ENCODE results near the gene PAK1.
A peak's percentile ranks its signal among the peaks of the same experiment; 100 is the strongest.

Gene PAK1

DNA sequence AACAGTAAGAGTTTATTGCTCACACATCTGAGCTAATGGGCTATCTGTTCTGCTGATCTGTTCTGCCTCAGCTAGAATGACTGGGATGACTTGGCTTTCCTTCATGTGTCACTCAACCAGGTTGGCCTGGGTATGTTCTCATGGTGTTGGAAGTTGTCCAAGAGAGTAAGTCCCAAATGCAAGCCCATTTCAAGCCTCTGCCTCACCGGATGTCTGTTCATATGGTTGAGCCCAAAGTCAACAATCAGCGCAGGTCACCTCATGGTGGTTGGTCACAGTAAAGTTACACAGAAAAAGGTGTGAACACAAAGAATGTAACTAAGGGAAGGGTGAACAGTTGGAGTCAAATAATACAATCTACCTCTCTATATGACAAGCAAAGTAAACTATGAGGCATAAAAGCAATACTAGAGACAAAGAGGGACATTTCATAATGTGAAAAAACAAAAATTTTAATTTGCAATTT is 174.3 kb downstream of the PAK1 start:
- H3K14ac ChIP-seq (ENCODE audit: low read length in 2 of 2) = no peak overlapping the region
- H3K4me1 ChIP-seq (ENCODE audit: control insufficient read depth, insufficient read depth, low read depth, low read length) = no peaks in the 10 kb centered on the region
- H2AK5ac ChIP-seq (ENCODE audit: low read length, severe bottlenecking) = no peak overlapping the region
- H2BK120ac ChIP-seq (ENCODE audit: low read depth, low read length) = no peak overlapping the region
- no peak overlapping the region for H3K4ac ChIP-seq (ENCODE audit: low read depth in 1 of 2, low read length in 2 of 2)
- H3K27ac ChIP-seq (ENCODE audit: low read length, poor library complexity, severe bottlenecking) = no peak overlapping the region
- no peak overlapping the region for H3K18ac ChIP-seq (ENCODE audit: low read depth in 1 of 2, low read length in 2 of 2)
- DNase-seq = no peak
- no peak overlapping the region for H2AFZ ChIP-seq (ENCODE audit: low read depth, low read length)
- H2BK12ac ChIP-seq (ENCODE audit: low read length in 2 of 2) = no peak overlapping the region
- H3K4me2 ChIP-seq (ENCODE audit: low read length, poor library complexity, severe bottlenecking) = no peak overlapping the region
- 100% methylated on average over 2 of the region's 2 CpGs for WGBS
- H3K36me3 ChIP-seq (ENCODE audit: control insufficient read depth in 1 of 2, insufficient read depth in 2 of 2, low read depth in 1 of 2, low read length in 2 of 2) = no peaks in the 10 kb centered on the region
- no peak overlapping the region for H2BK15ac ChIP-seq (ENCODE audit: low read depth, poor library complexity, severe bottlenecking)
- H3K79me1 ChIP-seq (replicated peaks; ENCODE audit: low read length, poor library complexity, severe bottlenecking) = no peaks in the 10 kb centered on the region
- H4K91ac ChIP-seq (ENCODE audit: low read length) = peak overlapping the region; percentile 15
- H3K27me3 ChIP-seq (ENCODE audit: control insufficient read depth in 1 of 2, insufficient read depth in 1 of 2, low read length in 2 of 2) = no peaks in the 10 kb centered on the region
- no peak overlapping the region for H3K4me3 ChIP-seq (ENCODE audit: insufficient read depth in 1 of 2, low read depth in 1 of 2, low read length in 2 of 2)
- H3K23ac ChIP-seq (ENCODE audit: low read length in 2 of 2) = no peak overlapping the region
- no peak overlapping the region for H3K9ac ChIP-seq (ENCODE audit: low read length)
- H4K8ac ChIP-seq (ENCODE audit: low read length) = no peak overlapping the region
- H2BK5ac ChIP-seq (ENCODE audit: low read depth, low read length, poor library complexity, severe bottlenecking) = no peak overlapping the region
- H3K9me3 ChIP-seq (ENCODE audit: control insufficient read depth, low read length) = no peaks in the 10 kb centered on the region

DNA sequence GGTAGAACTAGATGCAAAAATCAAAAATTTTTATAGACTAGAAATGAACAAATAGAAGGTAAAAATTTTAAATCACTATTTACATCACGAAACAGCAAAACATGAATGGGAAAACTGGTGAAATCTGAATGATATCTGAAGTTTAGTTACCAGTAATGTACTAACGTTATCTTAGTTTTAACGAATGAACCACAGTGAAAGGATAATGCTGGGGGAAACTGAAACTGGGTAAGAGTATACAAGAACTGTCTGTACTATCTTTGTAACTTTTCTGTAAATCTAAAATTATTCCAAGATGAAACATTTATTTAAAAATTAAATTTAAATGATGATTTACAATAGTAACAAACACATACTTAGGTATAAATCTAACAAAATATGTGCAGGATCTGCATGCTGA is 179.9 kb downstream of the PAK1 start:
- Histone ChIP-seq H3K4me2 (ENCODE audit: low read length, poor library complexity, severe bottlenecking) (no peak overlapping the region), H3K27ac (ENCODE audit: low read length, poor library complexity, severe bottlenecking) (no peak overlapping the region), H3K36me3 (ENCODE audit: control insufficient read depth in 1 of 2, insufficient read depth in 2 of 2, low read depth in 1 of 2, low read length in 2 of 2) (no peaks in the 10 kb centered on the region), H2BK120ac (ENCODE audit: low read depth, low read length) (no peak overlapping the region), H2AK5ac (ENCODE audit: low read length, severe bottlenecking) (no peak overlapping the region), H3K9me3 (ENCODE audit: control insufficient read depth, low read length) (no peaks in the 10 kb centered on the region), H3K4me3 (ENCODE audit: insufficient read depth in 1 of 2, low read depth in 1 of 2, low read length in 2 of 2) (no peak overlapping the region), H3K18ac (ENCODE audit: low read depth in 1 of 2, low read length in 2 of 2) (no peak overlapping the region), H3K79me1 (replicated peaks; ENCODE audit: low read length, poor library complexity, severe bottlenecking) (no peaks in the 10 kb centered on the region), H2BK12ac (ENCODE audit: low read length in 2 of 2) (no peak overlapping the region), H3K4me1 (ENCODE audit: control insufficient read depth, insufficient read depth, low read depth, low read length) (no peaks in the 10 kb centered on the region), H4K91ac (ENCODE audit: low read length) (no peak overlapping the region), H4K8ac (ENCODE audit: low read length) (no peak overlapping the region), H2BK5ac (ENCODE audit: low read depth, low read length, poor library complexity, severe bottlenecking) (no peak overlapping the region), H3K4ac (ENCODE audit: low read depth in 1 of 2, low read length in 2 of 2) (no peak overlapping the region), H3K23ac (ENCODE audit: low read length in 2 of 2) (no peak overlapping the region), H3K14ac (ENCODE audit: low read length in 2 of 2) (no peak overlapping the region), H3K27me3 (ENCODE audit: control insufficient read depth in 1 of 2, insufficient read depth in 1 of 2, low read length in 2 of 2) (no peaks in the 10 kb centered on the region), H2AFZ (ENCODE audit: low read depth, low read length) (no peak overlapping the region), H2BK15ac (ENCODE audit: low read depth, poor library complexity, severe bottlenecking) (no peak overlapping the region), H3K9ac (ENCODE audit: low read length) (no peak overlapping the region)
- 84% methylated on average over 3 of the region's 3 CpGs for WGBS
- DNase-seq = no peak

DNA sequence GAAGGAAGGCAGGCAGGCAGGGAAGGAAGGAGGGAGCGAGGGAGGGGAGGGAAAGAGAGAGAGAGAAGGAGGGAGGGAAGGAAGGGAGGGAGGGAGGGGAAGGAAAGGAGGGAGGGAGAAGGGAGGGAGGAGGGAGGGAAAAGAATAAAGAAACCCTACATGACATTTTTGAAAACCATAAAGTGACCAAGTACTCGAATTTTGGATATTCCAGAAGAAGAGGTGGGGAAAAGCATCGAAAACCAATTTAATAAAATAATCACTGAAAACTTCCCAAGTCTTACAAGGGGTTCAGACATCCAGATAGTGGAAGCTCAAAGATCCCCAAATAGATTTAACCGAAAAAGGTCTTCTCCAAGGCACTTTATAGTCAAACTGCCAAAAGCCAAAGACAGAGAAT is 184.2 kb downstream of the PAK1 start:
- Histone ChIP-seq H3K4me3 (ENCODE audit: insufficient read depth in 1 of 2, low read depth in 1 of 2, low read length in 2 of 2) (no peak overlapping the region), H3K9me3 (ENCODE audit: control insufficient read depth, low read length) (no peaks in the 10 kb centered on the region), H2BK15ac (ENCODE audit: low read depth, poor library complexity, severe bottlenecking) (no peak overlapping the region), H4K91ac (ENCODE audit: low read length) (no peak overlapping the region), H3K4me2 (ENCODE audit: low read length, poor library complexity, severe bottlenecking) (no peak overlapping the region), H4K8ac (ENCODE audit: low read length) (no peak overlapping the region), H3K4me1 (ENCODE audit: control insufficient read depth, insufficient read depth, low read depth, low read length) (peaks cover 5% of the 10 kb centered on the region), H2AK5ac (ENCODE audit: low read length, severe bottlenecking) (no peak overlapping the region), H2BK12ac (ENCODE audit: low read length in 2 of 2) (no peak overlapping the region), H3K27ac (ENCODE audit: low read length, poor library complexity, severe bottlenecking) (no peak overlapping the region), H3K23ac (ENCODE audit: low read length in 2 of 2) (no peak overlapping the region), H3K36me3 (ENCODE audit: control insufficient read depth in 1 of 2, insufficient read depth in 2 of 2, low read depth in 1 of 2, low read length in 2 of 2) (no peaks in the 10 kb centered on the region), H3K79me1 (replicated peaks; ENCODE audit: low read length, poor library complexity, severe bottlenecking) (no peaks in the 10 kb centered on the region), H2BK120ac (ENCODE audit: low read depth, low read length) (no peak overlapping the region), H3K18ac (ENCODE audit: low read depth in 1 of 2, low read length in 2 of 2) (no peak overlapping the region), H3K14ac (ENCODE audit: low read length in 2 of 2) (no peak overlapping the region), H2BK5ac (ENCODE audit: low read depth, low read length, poor library complexity, severe bottlenecking) (no peak overlapping the region), H3K27me3 (ENCODE audit: control insufficient read depth in 1 of 2, insufficient read depth in 1 of 2, low read length in 2 of 2) (no peaks in the 10 kb centered on the region), H3K9ac (ENCODE audit: low read length) (no peak overlapping the region), H2AFZ (ENCODE audit: low read depth, low read length) (no peak overlapping the region), H3K4ac (ENCODE audit: low read depth in 1 of 2, low read length in 2 of 2) (no peak overlapping the region)
- no peak for DNase-seq
- 81% methylated on average over 4 of the region's 4 CpGs for WGBS

DNA sequence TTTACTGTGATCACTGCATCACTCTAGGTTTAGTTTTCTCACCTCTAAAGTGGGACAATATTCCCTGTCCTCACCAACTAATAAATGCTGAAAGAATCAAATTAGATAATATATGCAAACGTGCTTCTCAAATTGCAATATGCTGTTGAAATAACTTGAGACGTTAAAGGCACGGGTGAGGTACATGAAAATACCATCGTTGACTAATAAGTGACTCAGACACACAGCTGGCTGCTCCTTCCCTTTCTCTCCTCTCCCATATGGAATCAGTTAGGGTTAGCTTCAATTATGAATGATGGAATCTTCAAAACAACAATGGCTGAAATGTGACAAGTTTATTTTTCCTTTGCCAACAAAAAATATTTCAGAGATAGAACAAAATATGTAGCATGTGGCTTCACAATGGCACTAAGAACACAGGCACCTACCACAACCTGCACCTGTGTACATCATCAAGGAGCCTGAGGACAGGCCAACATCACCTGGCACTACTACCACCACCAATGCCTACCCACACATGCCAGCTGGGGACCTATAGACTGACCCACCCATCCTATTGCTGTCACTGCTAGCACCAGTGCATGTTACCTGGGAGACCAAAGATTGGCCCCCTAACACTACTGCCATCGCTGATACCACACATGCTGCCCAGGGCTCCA is 186.2 kb downstream of the PAK1 start:
- H4K8ac ChIP-seq (ENCODE audit: low read length) = no peak overlapping the region
- no peak overlapping the region for H3K9ac ChIP-seq (ENCODE audit: low read length)
- peak; percentile 64 for DNase-seq
- no peak overlapping the region for H2AFZ ChIP-seq (ENCODE audit: low read depth, low read length)
- H2BK120ac ChIP-seq (ENCODE audit: low read depth, low read length) = no peak overlapping the region
- 25% methylated on average over 4 of the region's 5 CpGs for WGBS
- H3K27me3 ChIP-seq (ENCODE audit: control insufficient read depth in 1 of 2, insufficient read depth in 1 of 2, low read length in 2 of 2) = no peaks in the 10 kb centered on the region
- no peaks in the 10 kb centered on the region for H3K9me3 ChIP-seq (ENCODE audit: control insufficient read depth, low read length)
- H3K79me1 ChIP-seq (replicated peaks; ENCODE audit: low read length, poor library complexity, severe bottlenecking) = no peaks in the 10 kb centered on the region
- peak overlapping the region in 1 of 2 experiments; percentile 43 for H3K18ac ChIP-seq (ENCODE audit: low read depth in 1 of 2, low read length in 2 of 2)
- H2AK5ac ChIP-seq (ENCODE audit: low read length, severe bottlenecking) = no peak overlapping the region
- H3K36me3 ChIP-seq (ENCODE audit: control insufficient read depth in 1 of 2, insufficient read depth in 2 of 2, low read depth in 1 of 2, low read length in 2 of 2) = no peaks in the 10 kb centered on the region
- H4K91ac ChIP-seq (ENCODE audit: low read length) = peak overlapping the region; percentile 30
- no peak overlapping the region for H3K23ac ChIP-seq (ENCODE audit: low read length in 2 of 2)
- peak overlapping the region in 1 of 2 experiments; percentile 77 for H3K14ac ChIP-seq (ENCODE audit: low read length in 2 of 2)
- H3K27ac ChIP-seq (ENCODE audit: low read length, poor library complexity, severe bottlenecking) = no peak overlapping the region
- no peak overlapping the region for H3K4ac ChIP-seq (ENCODE audit: low read depth in 1 of 2, low read length in 2 of 2)
- H2BK12ac ChIP-seq (ENCODE audit: low read length in 2 of 2) = peak overlapping the region in 1 of 2 experiments; percentile 54
- peaks cover 5% of the 10 kb centered on the region for H3K4me1 ChIP-seq (ENCODE audit: control insufficient read depth, insufficient read depth, low read depth, low read length)
- H3K4me2 ChIP-seq (ENCODE audit: low read length, poor library complexity, severe bottlenecking) = no peak overlapping the region
- no peak overlapping the region for H2BK5ac ChIP-seq (ENCODE audit: low read depth, low read length, poor library complexity, severe bottlenecking)
- H2BK15ac ChIP-seq (ENCODE audit: low read depth, poor library complexity, severe bottlenecking) = no peak overlapping the region
- no peak overlapping the region for H3K4me3 ChIP-seq (ENCODE audit: insufficient read depth in 1 of 2, low read depth in 1 of 2, low read length in 2 of 2)
